Measurements from ENCODE around the gene FGFRL1. TPM values are rescaled to one million over a fixed set of nuclear protein-coding genes. Genes with fewer than 3 reads are reported as not detected.

Gene FGFRL1
- total RNA-seq, 2 donors from 2014 or later: 38.7 to 50.4 TPM

GRCh38 chr4:1015179-1015578 lies 3.8 kb downstream of the FGFRL1 start:
- TF ChIP-seq CTCF (IDR thresholded peaks at IDR 0.05): no peak
- H3K9me3 ChIP-seq: no peaks in the 10 kb centered on the region
- H3K4me1 ChIP-seq: peaks cover 36% of the 10 kb centered on the region
- intact Hi-C loops (cut with DNase I): no loop called here
- DNase-seq: no peak
- WGBS, 2 donors: 80% methylated on average over 8 of the region's 8 CpGs; no CpG with 5 or more reads in 1 of the 2 donors
- H3K4me3 ChIP-seq: no peak overlapping the region
- no peaks in the 10 kb centered on the region for H3K36me3 ChIP-seq (replicated peaks in 1 of 2; ENCODE audit: insufficient read depth in 1 of 2, low read depth in 2 of 2)
- no peak overlapping the region for H3K27ac ChIP-seq
- ATAC-seq: no peak
- H3K27me3 ChIP-seq: no peaks in the 10 kb centered on the region

- intact Hi-C loops (cut with DNase I): no loop called here
- no peak for DNase-seq
- H3K4me1 ChIP-seq: peaks cover 30% of the 10 kb centered on the region
- no peak overlapping the region for H3K27ac ChIP-seq
- TF ChIP-seq CTCF (IDR thresholded peaks at IDR 0.05) (no peak), POLR2A (IDR thresholded peaks at IDR 0.05) (no peak)
- no peaks in the 10 kb centered on the region for H3K36me3 ChIP-seq (replicated peaks in 1 of 2; ENCODE audit: insufficient read depth in 1 of 2, low read depth in 2 of 2)
- H3K4me3 ChIP-seq: no peak overlapping the region
- WGBS, 2 donors: 80 to 82% methylated on average over 3 to 9 of the region's 10 CpGs
- no peaks in the 10 kb centered on the region for H3K9me3 ChIP-seq
- ATAC-seq: no peak
- H3K27me3 ChIP-seq: no peaks in the 10 kb centered on the region
These were observed 4.3 kb downstream of the FGFRL1 start for GRCh38 chr4:1015746-1016145.

- no peak overlapping the region for H3K4me3 ChIP-seq
- no peak for DNase-seq
- WGBS, 2 donors: 86 to 95% methylated on average over 4 to 16 of the region's 16 CpGs
- H3K4me1 ChIP-seq: peaks cover 26% of the 10 kb centered on the region
- no peaks in the 10 kb centered on the region for H3K9me3 ChIP-seq
- no peak for TF ChIP-seq POLR2A (IDR thresholded peaks at IDR 0.05)
- H3K36me3 ChIP-seq (replicated peaks in 1 of 2; ENCODE audit: insufficient read depth in 1 of 2, low read depth in 2 of 2): no peaks in the 10 kb centered on the region
- ATAC-seq: no peak
- no peaks in the 10 kb centered on the region for H3K27me3 ChIP-seq
- no peak overlapping the region for H3K27ac ChIP-seq
- intact Hi-C loops (cut with DNase I): no loop called here
These were observed 5.8 kb downstream of the FGFRL1 start for GRCh38 chr4:1017211-1017610.

GRCh38 chr4:1017706-1018105 lies 6.3 kb downstream of the FGFRL1 start:
- DNase-seq (no peak), ATAC-seq (no peak)
- H3K27me3 ChIP-seq: no peaks in the 10 kb centered on the region

GRCh38 chr4:1018147-1019020 lies 7.0 kb downstream of the FGFRL1 start:
- Histone ChIP-seq H3K4me1 (peaks cover 14% of the 10 kb centered on the region), H3K27me3 (no peaks in the 10 kb centered on the region), H3K36me3 (replicated peaks in 1 of 2; ENCODE audit: insufficient read depth in 1 of 2, low read depth in 2 of 2) (no peaks in the 10 kb centered on the region), H3K27ac (no peak overlapping the region), H3K4me3 (no peak overlapping the region), H3K9me3 (no peaks in the 10 kb centered on the region)
- no peak for TF ChIP-seq POLR2A (IDR thresholded peaks at IDR 0.05)
- no peak for TF ChIP-seq CTCF (IDR thresholded peaks at IDR 0.05)
- intact Hi-C loops (cut with DNase I): no loop called here
- ATAC-seq (no peak), DNase-seq (no peak)
- WGBS, 2 donors: 85 to 86% methylated on average over 9 to 27 of the region's 29 CpGs

More at GRCh38 chr4:1017706-1018105, 6.3 kb downstream of the FGFRL1 start:
- H3K27ac ChIP-seq: no peak overlapping the region
- 91 to 92% methylated on average over 10 to 12 of the region's 15 CpGs for WGBS, 2 donors
- no peaks in the 10 kb centered on the region for H3K36me3 ChIP-seq (replicated peaks in 1 of 2; ENCODE audit: insufficient read depth in 1 of 2, low read depth in 2 of 2)
- no peak overlapping the region for H3K4me3 ChIP-seq
- peaks cover 21% of the 10 kb centered on the region for H3K4me1 ChIP-seq
- TF ChIP-seq POLR2A (IDR thresholded peaks at IDR 0.05) (no peak), CTCF (IDR thresholded peaks at IDR 0.05) (no peak)
- H3K9me3 ChIP-seq: no peaks in the 10 kb centered on the region
- intact Hi-C loops (cut with DNase I): no loop called here
